Smooth muscle cell (in vitro differentiated cells): ENCODE results near the gene PEAK3. TPM values are rescaled to one million over a fixed set of nuclear protein-coding genes. Genes with fewer than 3 reads are reported as not detected.

Experiments
- DNase-seq: peaks from one replicate; lab custom pipeline; 2025; ENCODE audit not compliant: unreplicated experiment; lab: John Stamatoyannopoulos, UW
- H2AFZ ChIP-seq: fragments of 200-600 bp; sonication (generic); 2 replicates; pipeline ENCODE4 v1.6.0; 2016; ENCODE audit warnings: antibody characterized with exemption, low read depth, mild to moderate bottlenecking
- H3F3A ChIP-seq: fragments of 200-600 bp; sonication (generic); 2 replicates; pipeline ENCODE4 v1.6.0; 2017; ENCODE audit warnings: antibody characterized with exemption, low read depth
- H3K27ac ChIP-seq: fragments of 200-600 bp; sonication (generic); 2 replicates; pipeline ENCODE4 v1.5.1; 2016; ENCODE audit warnings: low read depth, mild to moderate bottlenecking
- H3K27me3 ChIP-seq: fragments of 200-600 bp; sonication (generic); 2 replicates; pipeline ENCODE4 v1.6.1; 2016; ENCODE audit warnings: low read depth, mild to moderate bottlenecking
- H3K36me3 ChIP-seq: fragments of 200-600 bp; sonication (generic); 2 replicates; pipeline ENCODE4 v1.5.1; 2016; ENCODE audit warnings: low read depth
- H3K4me1 ChIP-seq: fragments of 200-600 bp; sonication (generic); 2 replicates; pipeline ENCODE4 v1.5.1; 2016; ENCODE audit warnings: low read depth
- H3K4me2 ChIP-seq: fragments of 200-600 bp; sonication (generic); 2 replicates; pipeline ENCODE4 v1.6.0; 2016; ENCODE audit warnings: mild to moderate bottlenecking
- H3K4me3 ChIP-seq: fragments of 200-600 bp; sonication (generic); 2 replicates; pipeline ENCODE4 v1.5.1; 2016; ENCODE audit warnings: mild to moderate bottlenecking
- H3K79me2 ChIP-seq: fragments of 200-600 bp; sonication (generic); 2 replicates; pipeline ENCODE4 v1.6.0; 2016; ENCODE audit warnings: low read depth, mild to moderate bottlenecking
- H3K9ac ChIP-seq: fragments of 200-600 bp; sonication (generic); 2 replicates; pipeline ENCODE4 v1.6.0; 2016; ENCODE audit warnings: low read depth
- H3K9me3 ChIP-seq: fragments of 200-600 bp; sonication (generic); replicated peaks from 2 replicates; pipeline ENCODE4 v1.5.1; 2016; ENCODE audit warnings: low read depth
- H4K20me1 ChIP-seq: fragments of 200-600 bp; sonication (generic); 2 replicates; pipeline ENCODE4 v1.6.0; 2016; ENCODE audit warnings: low read depth
- CTCF ChIP-seq: fragments of 200-600 bp; sonication (generic); IDR thresholded peaks from 2 replicates; pipeline ENCODE4 v1.5.1; 2017; ENCODE audit warnings: borderline replicate concordance, mild to moderate bottlenecking, antibody characterized with exemption; ENCODE audit not compliant: insufficient read depth, poor library complexity, severe bottlenecking
- WGBS: methylation state at CpG from one replicate; pipeline ENCODE4 v1.1.7; 2016; ENCODE audit warnings: low lambda C conversion rate; 5-methylcytosine and 5-hydroxymethylcytosine counted together
- polyA plus RNA-seq: library from polyadenylated mRNA; unstranded; fragments of >200 nt; fragmentation: Nextera tagmentation; extraction: Ambion mirVana; gene quantifications from 2 replicates; pipeline ENCODE4 v1.2.1, GENCODE V29; 2016
- total RNA-seq: library from RNA; depleted of rRNA; stranded (reverse); fragments of >200 nt; gene quantifications from 2 replicates; pipeline ENCODE4 v1.2.3, GENCODE V29; 2014

PEAK3 gene
- total and polyA plus RNA-seq, 2 experiments from 2014 or later, result 0.71 TPM; not detected in 1

DNA sequence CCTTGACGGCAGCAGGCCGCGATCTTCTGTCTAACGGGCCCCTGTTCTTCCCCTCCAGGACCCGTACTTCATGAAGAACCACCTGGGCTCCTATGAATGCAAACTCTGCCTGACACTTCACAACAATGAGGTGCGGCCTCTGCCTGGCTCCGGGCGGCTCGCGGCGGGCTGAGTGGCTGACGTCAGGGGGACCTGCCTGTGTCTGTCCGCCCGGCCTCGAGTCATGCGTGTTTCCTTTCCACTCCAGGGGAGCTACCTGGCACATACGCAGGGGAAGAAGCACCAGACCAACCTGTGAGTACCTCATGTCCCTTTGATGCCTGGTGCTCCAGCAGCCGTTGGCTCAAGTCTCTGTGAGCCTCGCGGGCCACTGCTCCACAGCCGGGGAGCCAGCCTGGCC lies 37.5 kb downstream of the PEAK3 start:
- peaks cover 97% of the 10 kb centered on the region for H4K20me1 ChIP-seq

GRCh38 chr19:2244125-2244411 lies 37.9 kb downstream of the PEAK3 start:
- Histone ChIP-seq H2AFZ (no peak overlapping the region), H3K27me3 (no peaks in the 10 kb centered on the region), H3K4me3 (no peak overlapping the region), H4K20me1 (peaks cover 97% of the 10 kb centered on the region), H3K79me2 (peaks cover 46% of the 10 kb centered on the region), H3K9ac (no peak overlapping the region), H3K27ac (no peak overlapping the region), H3K4me1 (peaks cover 13% of the 10 kb centered on the region), H3K9me3 (no peaks in the 10 kb centered on the region), H3F3A (no peaks in the 10 kb centered on the region), H3K4me2 (no peak overlapping the region), H3K36me3 (no peaks in the 10 kb centered on the region)
- TF ChIP-seq CTCF, result no peak
- 100% methylated on average over 9 of the region's 12 CpGs for WGBS
- DNase-seq, result no peak

More for the DNA sequence above, 37.5 kb downstream of the PEAK3 start:
- Histone ChIP-seq H3K36me3 (no peaks in the 10 kb centered on the region), H3K4me1 (peaks cover 9% of the 10 kb centered on the region), H3K4me2 (no peak overlapping the region), H3K27ac (no peak overlapping the region), H3K9me3 (no peaks in the 10 kb centered on the region), H3F3A (no peaks in the 10 kb centered on the region), H3K27me3 (no peaks in the 10 kb centered on the region), H3K79me2 (peaks cover 42% of the 10 kb centered on the region), H3K9ac (no peak overlapping the region), H2AFZ (no peak overlapping the region), H3K4me3 (no peak overlapping the region)
- TF ChIP-seq CTCF, result no peak
- 98% methylated on average over 21 of the region's 21 CpGs for WGBS
- DNase-seq, result no peak

- Histone ChIP-seq H4K20me1 (peaks cover 97% of the 10 kb centered on the region), H3K4me3 (no peak overlapping the region), H3K36me3 (no peaks in the 10 kb centered on the region), H2AFZ (no peak overlapping the region), H3K4me2 (no peak overlapping the region), H3F3A (no peaks in the 10 kb centered on the region), H3K9me3 (no peaks in the 10 kb centered on the region), H3K4me1 (peaks cover 19% of the 10 kb centered on the region), H3K9ac (no peak overlapping the region), H3K79me2 (peaks cover 51% of the 10 kb centered on the region), H3K27me3 (no peaks in the 10 kb centered on the region), H3K27ac (no peak overlapping the region)
- WGBS, result 91% methylated on average over 32 of the region's 32 CpGs
- DNase-seq, result no peak
- no peak for TF ChIP-seq CTCF
Observed at GRCh38 chr19:2243274-2244124, 38.5 kb downstream of the PEAK3 start.

GRCh38 chr19:2242816-2243215 lies 39.2 kb downstream of the PEAK3 start:
- H3K4me3 ChIP-seq, result no peak overlapping the region
- WGBS, result 96% methylated on average over 8 of the region's 8 CpGs

More at GRCh38 chr19:2242816-2243215, 39.2 kb downstream of the PEAK3 start:
- no peaks in the 10 kb centered on the region for H3K9me3 ChIP-seq
- no peak overlapping the region for H3K9ac ChIP-seq
- H3K4me2 ChIP-seq, result no peak overlapping the region
- no peaks in the 10 kb centered on the region for H3F3A ChIP-seq
- no peak overlapping the region for H2AFZ ChIP-seq
- peaks cover 100% of the 10 kb centered on the region for H4K20me1 ChIP-seq
- peaks cover 58% of the 10 kb centered on the region for H3K79me2 ChIP-seq
- H3K27ac ChIP-seq, result no peak overlapping the region
- no peaks in the 10 kb centered on the region for H3K27me3 ChIP-seq
- TF ChIP-seq CTCF, result no peak
- H3K36me3 ChIP-seq, result no peaks in the 10 kb centered on the region
- peaks cover 26% of the 10 kb centered on the region for H3K4me1 ChIP-seq
- DNase-seq, result no peak
